H1 (cell line): Measurements from ENCODE around the gene GADD45A. TPM values are rescaled to one million over a fixed set of nuclear protein-coding genes. Genes with fewer than 3 reads are reported as not detected.

Source experiments
- ATF3 ChIP-seq: IDR thresholded peaks from 2 replicates; pipeline ENCODE4 v1.6.1; 2011; ENCODE audit warnings: low read depth, mild to moderate bottlenecking, low read length; ENCODE audit not compliant: insufficient read depth
- HDAC2 ChIP-seq, 2 experiments: fragments of 300-600 bp in 1 of 2; sonication (generic) in 1 of 2; IDR thresholded peaks; 2 replicates each; pipeline ENCODE4 v1.6.1; 2011 to 2012; ENCODE audit warnings: low read depth in 2 of 2, low read length in 2 of 2, mild to moderate bottlenecking in 2 of 2, moderate library complexity in 2 of 2, borderline replicate concordance in 1 of 2, inconsistent platforms in 1 of 2
- SAP30 ChIP-seq: fragments of 300-600 bp; sonication (generic); IDR thresholded peaks from 2 replicates; pipeline ENCODE4 v1.7.1; 2012; ENCODE audit warnings: low read length, moderate library complexity, mild to moderate bottlenecking, inconsistent platforms; ENCODE audit not compliant: insufficient read depth, insufficient replicate concordance
- polyA plus RNA-seq, 7 experiments: library from polyadenylated mRNA; depleted of rRNA in 3 of 7; stranded (reverse) in 5 of 7; unstranded in 2 of 7; fragments of >200 nt in 5 of 7; fragments of 200-250 nt in 2 of 7; gene quantifications; 1 replicate in 5 of 7; 2 replicates in 1 of 7; 4 replicates in 1 of 7; pipeline versions ENCODE4 v1.2.1 to v1.2.3, GENCODE V29; 2011 to 2013; ENCODE audit warnings: missing spikeins in 2 of 7, mixed read lengths in 2 of 7
- total RNA-seq: library from RNA; stranded (reverse); fragmentation: NEBNext Ultra II Directional; extraction: Animal tissue kit (Norgen Biotek cat#: 25700); gene quantifications from 2 replicates; pipeline ENCODE4 v1.2.1, GENCODE V29; 2021

The GADD45A gene
- total and polyA plus RNA-seq, 2 of the 8 experiments (the other 6 are each of a cell fraction or from before 2014, with no cell fraction given) = 7.6 to 15.6 TPM

- TF ChIP-seq HDAC2 (IDR thresholded peaks at IDR 0.05; ENCODE audit: borderline replicate concordance in 1 of 2, low read depth in 2 of 2, low read length in 2 of 2) = no peak
- no peak for TF ChIP-seq ATF3
- no peak for TF ChIP-seq SAP30
These were observed 15.8 kb downstream of the GADD45A start (continued) for GRCh38 chr1:67700692-67701410.
